ENCODE measurements around the gene XRCC3.

- TF ChIP-seq CTCF (IDR thresholded peaks at IDR 0.05; ENCODE audit: poor library complexity) = no peak
- TF ChIP-seq EZH2 (IDR thresholded peaks at IDR 0.05; ENCODE audit: borderline replicate concordance) = no peak
- TF ChIP-seq EZH2phosphoT487 (IDR thresholded peaks at IDR 0.05; ENCODE audit: low read depth, severe bottlenecking, unreplicated experiment) = no peak
Observed at GRCh38 chr14:103688906-103689902, 26.0 kb downstream of the XRCC3 start.
